IPS DF 6.9 (cell line): ENCODE results near the gene ASXL2.
"Not testable (repeated sequence)": the region's sequence is repeated elsewhere in the genome, so short reads cannot be mapped to it uniquely, and the experiment has no call there.

Source experiments
- DNase-seq: peaks from one replicate; pipeline ENCODE4 v3.0.0-alpha.2; 2013; ENCODE audit warnings: low read depth, low spot score
- H3K27ac ChIP-seq: one replicate; pipeline ENCODE4 v1.5.1; 2013; ENCODE audit warnings: low read length, control low read depth
- H3K27me3 ChIP-seq: 2 replicates; pipeline ENCODE4 v1.6.1; 2013; ENCODE audit warnings: mild to moderate bottlenecking, low read length; ENCODE audit not compliant: control insufficient read depth, insufficient read depth
- H3K36me3 ChIP-seq: 2 replicates; pipeline ENCODE4 v1.6.1; 2013; ENCODE audit warnings: low read length; ENCODE audit not compliant: control insufficient read depth, insufficient read depth
- H3K4me1 ChIP-seq: 2 replicates; pipeline ENCODE4 v1.6.1; 2013; ENCODE audit warnings: low read length; ENCODE audit not compliant: control insufficient read depth, insufficient read depth
- H3K4me3 ChIP-seq: 2 replicates; pipeline ENCODE4 v1.5.1; 2013; ENCODE audit warnings: mild to moderate bottlenecking, low read length
- H3K9me3 ChIP-seq: 2 replicates; pipeline ENCODE4 v1.6.1; 2013; ENCODE audit warnings: low read length, inconsistent platforms; ENCODE audit not compliant: control insufficient read depth, insufficient read depth
- WGBS: extraction: QIAGEN DNeasy Blood & Tissue Kit; methylation state at CpG from one replicate; pipeline ENCODE4 v1.1.7; 2013; ENCODE audit warnings: mixed read lengths, missing lambda C conversion rate; ENCODE audit not compliant: insufficient read length, insufficient coverage; 5-methylcytosine and 5-hydroxymethylcytosine counted together

The ASXL2 gene

GRCh38 chr2:25854613-25855012 is 23.7 kb downstream of the ASXL2 start:
- H3K27me3 ChIP-seq, result no peaks in the 10 kb centered on the region
- H3K4me1 ChIP-seq, result no peaks in the 10 kb centered on the region
- H3K9me3 ChIP-seq, result no peaks in the 10 kb centered on the region
- no peaks in the 10 kb centered on the region for H3K36me3 ChIP-seq
- H3K4me3 ChIP-seq, result no peak overlapping the region
- DNase-seq, result no peak
- no CpG with 5 or more reads among the region's 2 CpGs for WGBS
- H3K27ac ChIP-seq, result no peak overlapping the region

- Histone ChIP-seq H3K9me3 (no peaks in the 10 kb centered on the region), H3K4me3 (no peak overlapping the region), H3K27ac (no peak overlapping the region), H3K27me3 (no peaks in the 10 kb centered on the region), H3K36me3 (no peaks in the 10 kb centered on the region), H3K4me1 (no peaks in the 10 kb centered on the region)
- WGBS, result no CpG with 5 or more reads among the region's 5 CpGs
- DNase-seq, result no peak
These were observed 25.1 kb downstream of the ASXL2 start for GRCh38 chr2:25853038-25853638.

GRCh38 chr2:25851740-25852503 is 26.4 kb downstream of the ASXL2 start:
- DNase-seq, result no peak
- no peak overlapping the region for H3K27ac ChIP-seq
- no peaks in the 10 kb centered on the region for H3K27me3 ChIP-seq
- no peak overlapping the region for H3K4me3 ChIP-seq
- H3K9me3 ChIP-seq, result no peaks in the 10 kb centered on the region
- no CpG with 5 or more reads among the region's 11 CpGs for WGBS
- no peaks in the 10 kb centered on the region for H3K36me3 ChIP-seq
- no peaks in the 10 kb centered on the region for H3K4me1 ChIP-seq

DNA sequence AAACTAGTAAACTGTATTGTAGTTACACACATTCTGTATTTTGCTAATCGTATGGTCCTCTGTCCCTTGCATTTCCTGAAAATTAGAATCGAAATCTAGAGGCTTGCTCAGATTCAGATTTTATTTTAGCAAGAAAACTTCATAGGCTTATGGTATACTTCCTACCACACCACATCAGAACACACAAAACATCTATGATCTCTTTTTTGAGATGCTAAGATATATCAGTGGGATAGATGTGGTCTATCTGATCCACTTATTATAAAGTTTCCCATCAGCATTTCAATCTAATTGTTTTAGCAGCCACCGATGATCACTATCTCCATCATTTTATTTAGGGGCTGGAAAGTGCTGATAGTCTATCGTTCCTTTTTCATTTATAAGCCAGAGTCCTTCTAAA is 27.9 kb downstream of the ASXL2 start:
- H3K36me3 ChIP-seq, DNase-seq, H3K9me3 ChIP-seq, H3K27me3 ChIP-seq, H3K4me1 ChIP-seq, H3K4me3 ChIP-seq, H3K27ac ChIP-seq: not testable (repeated sequence)
- WGBS, result no CpG with 5 or more reads among the region's 4 CpGs

DNA sequence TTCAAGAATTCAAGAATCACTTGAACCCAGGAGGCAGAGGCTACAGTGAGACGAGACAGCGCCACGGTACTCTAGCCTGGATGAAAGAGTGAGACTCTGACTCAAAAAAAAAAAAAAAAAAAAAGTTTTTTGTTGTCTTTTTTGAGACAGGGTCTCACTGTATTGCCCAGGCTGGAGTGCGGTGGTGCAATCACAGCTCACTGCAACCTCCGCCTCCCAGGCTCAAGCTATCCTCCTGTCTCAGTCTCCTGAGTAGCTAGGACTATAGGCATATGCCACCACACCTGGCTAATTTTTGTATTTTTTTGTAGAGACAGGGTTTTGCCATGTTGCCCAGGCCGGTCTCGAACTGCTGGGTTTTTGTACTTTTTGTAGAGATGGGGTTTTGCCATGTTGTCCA is 28.9 kb downstream of the ASXL2 start:
- H3K36me3 ChIP-seq, H3K27ac ChIP-seq, H3K4me1 ChIP-seq, H3K4me3 ChIP-seq, H3K9me3 ChIP-seq, DNase-seq, H3K27me3 ChIP-seq: not testable (repeated sequence)
- no CpG with 5 or more reads among the region's 7 CpGs for WGBS

- no peak overlapping the region for H3K27ac ChIP-seq
- H3K36me3 ChIP-seq, result no peaks in the 10 kb centered on the region; the same call in 1 of the 2 replicates
- H3K27me3 ChIP-seq, result no peaks in the 10 kb centered on the region
- no peak for DNase-seq
- no peak overlapping the region for H3K4me3 ChIP-seq
- no peaks in the 10 kb centered on the region for H3K4me1 ChIP-seq
- no CpG with 5 or more reads among the region's 7 CpGs for WGBS
- no peaks in the 10 kb centered on the region for H3K9me3 ChIP-seq
These were observed 32.3 kb downstream of the ASXL2 start for GRCh38 chr2:25845843-25846505.

DNA sequence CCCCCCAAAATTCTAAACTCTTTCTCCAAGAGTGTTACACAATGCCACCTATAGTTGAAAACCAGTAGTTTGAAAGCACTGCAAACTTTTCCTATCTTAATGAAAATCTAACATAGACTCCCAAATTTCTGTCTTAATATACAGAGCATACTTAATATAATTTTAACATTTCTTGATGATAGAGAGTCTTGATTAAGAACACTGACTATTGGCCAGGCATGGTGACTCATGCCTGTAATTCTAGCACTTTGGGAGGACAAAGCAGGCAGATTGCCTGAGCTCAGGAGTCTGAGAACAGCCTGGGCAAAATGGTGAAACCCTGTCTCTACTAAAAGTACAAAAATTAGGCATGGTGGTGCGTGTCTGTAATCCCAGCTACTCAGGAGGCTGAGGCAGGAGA is 34.2 kb downstream of the ASXL2 start:
- no peak for DNase-seq
- no peaks in the 10 kb centered on the region; the same call in 1 of the 2 replicates for H3K36me3 ChIP-seq
- H3K27me3 ChIP-seq, result no peaks in the 10 kb centered on the region
- H3K4me3 ChIP-seq, result no peak overlapping the region
- H3K9me3 ChIP-seq, result no peaks in the 10 kb centered on the region
- no CpG with 5 or more reads among the region's 1 CpG for WGBS
- H3K27ac ChIP-seq, result no peak overlapping the region
- no peaks in the 10 kb centered on the region for H3K4me1 ChIP-seq

GRCh38 chr2:25842155-25842554 is 36.1 kb downstream of the ASXL2 start:
- Histone ChIP-seq H3K27me3 (no peaks in the 10 kb centered on the region), H3K4me1 (no peaks in the 10 kb centered on the region), H3K9me3 (no peaks in the 10 kb centered on the region), H3K36me3 (no peaks in the 10 kb centered on the region; the same call in 1 of the 2 replicates), H3K27ac (no peak overlapping the region), H3K4me3 (no peak overlapping the region)
- WGBS, result no CpG with 5 or more reads among the region's 1 CpG
- DNase-seq, result no peak

DNA sequence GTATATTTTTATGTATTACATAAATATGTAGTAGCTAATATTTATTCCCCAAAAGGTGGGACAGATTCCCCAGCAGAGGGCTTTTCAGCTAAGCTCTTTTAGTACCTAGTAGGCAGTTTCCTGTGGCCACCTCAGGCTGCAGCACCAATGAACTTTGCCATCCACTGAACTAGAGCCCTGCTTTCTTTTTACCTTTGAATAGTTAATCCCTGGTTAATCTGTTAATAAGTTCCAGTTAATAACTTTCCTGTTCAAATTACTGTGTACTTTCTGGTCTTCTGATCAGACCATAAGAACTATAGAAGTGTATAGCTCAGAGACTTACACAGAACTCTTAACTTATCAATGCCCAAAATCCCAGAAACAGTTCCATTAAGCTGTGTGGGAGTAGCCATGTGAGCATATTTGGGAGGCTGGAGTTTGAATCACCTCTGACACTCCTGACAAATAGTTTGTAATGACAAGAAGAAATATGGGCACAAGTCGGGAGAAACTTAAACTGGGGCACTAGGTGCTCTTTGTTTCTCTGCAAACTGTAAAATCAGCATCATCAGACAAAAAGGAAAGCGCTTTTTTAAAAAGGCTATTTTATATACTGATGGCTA is 40.0 kb downstream of the ASXL2 start:
- Histone ChIP-seq H3K36me3 (no peaks in the 10 kb centered on the region), H3K9me3 (no peaks in the 10 kb centered on the region), H3K4me3 (no peak overlapping the region), H3K4me1 (no peaks in the 10 kb centered on the region), H3K27me3 (no peaks in the 10 kb centered on the region), H3K27ac (no peak overlapping the region)
- WGBS, result no CpG with 5 or more reads among the region's 2 CpGs
- DNase-seq, result no peak

DNA sequence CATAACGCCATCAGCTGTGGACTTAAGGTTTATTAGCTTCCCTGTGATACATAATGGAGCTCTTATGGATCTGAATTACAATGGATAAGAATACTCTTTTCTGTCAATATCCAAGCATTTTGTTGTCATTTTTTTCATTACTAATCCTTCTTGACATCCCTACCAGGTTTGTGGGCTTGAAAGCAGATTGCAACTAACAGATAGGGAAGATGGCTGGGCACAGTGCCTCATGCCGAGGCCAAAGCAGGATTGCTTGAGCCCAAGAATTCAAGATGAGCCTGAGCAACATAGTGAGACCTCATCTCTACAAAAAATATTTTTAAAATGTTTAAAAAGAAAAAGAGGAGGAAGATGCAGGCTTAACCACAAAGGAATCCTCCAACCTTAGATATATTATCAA is 42.4 kb downstream of the ASXL2 start:
- no peaks in the 10 kb centered on the region for H3K36me3 ChIP-seq
- H3K27me3 ChIP-seq, result no peaks in the 10 kb centered on the region
- WGBS, result no CpG with 5 or more reads among the region's 2 CpGs
- H3K27ac ChIP-seq, result no peak overlapping the region
- H3K4me3 ChIP-seq, result no peak overlapping the region
- H3K4me1 ChIP-seq, result no peaks in the 10 kb centered on the region
- DNase-seq, result no peak
- H3K9me3 ChIP-seq, result no peaks in the 10 kb centered on the region; the same call in 1 of the 2 replicates
